Measurements from ENCODE around the gene RBFOX2.
A peak's percentile ranks its signal among the peaks of the same experiment; 100 is the strongest.

Gene RBFOX2

DNA sequence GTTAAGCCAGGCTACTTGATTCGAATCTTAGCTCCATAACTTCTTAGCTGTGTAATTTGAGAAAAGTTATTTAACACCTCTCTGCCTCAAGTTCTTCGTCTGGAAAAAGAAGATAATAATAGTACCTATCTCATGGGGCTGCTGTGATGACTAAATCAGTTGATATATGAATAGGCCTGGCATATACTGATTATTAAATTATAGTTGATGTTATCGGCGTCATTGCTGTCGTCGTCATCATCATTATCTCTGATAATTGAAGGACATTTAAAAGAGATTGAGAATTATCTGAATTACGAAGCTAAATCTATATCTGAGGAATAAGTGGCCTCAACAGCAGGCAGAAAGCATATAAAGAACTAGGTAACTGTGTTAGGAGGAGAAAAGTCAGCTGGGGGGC is 165.9 kb downstream of the RBFOX2 start:
- DNase-seq (ENCODE audit: low read depth) = no peak

DNA sequence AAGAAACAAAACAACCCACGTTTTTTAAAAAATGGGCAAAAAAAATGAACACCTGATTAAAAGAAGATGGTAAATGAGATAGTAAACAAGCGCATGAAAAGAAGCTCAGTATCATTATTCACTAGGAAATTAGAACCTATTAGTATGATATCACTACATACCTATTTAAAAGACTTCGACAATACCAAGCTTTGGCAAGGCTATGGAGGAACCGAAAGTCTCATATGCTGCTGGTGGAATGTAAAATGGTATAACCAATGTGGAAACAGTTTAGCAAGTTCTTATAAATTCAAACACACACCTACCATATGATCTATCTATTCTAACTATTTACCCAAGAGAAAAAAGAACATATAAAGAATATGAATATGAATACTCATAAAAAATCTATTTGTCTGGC is 167.2 kb downstream of the RBFOX2 start:
- DNase-seq (ENCODE audit: low read depth) = no peak

DNA sequence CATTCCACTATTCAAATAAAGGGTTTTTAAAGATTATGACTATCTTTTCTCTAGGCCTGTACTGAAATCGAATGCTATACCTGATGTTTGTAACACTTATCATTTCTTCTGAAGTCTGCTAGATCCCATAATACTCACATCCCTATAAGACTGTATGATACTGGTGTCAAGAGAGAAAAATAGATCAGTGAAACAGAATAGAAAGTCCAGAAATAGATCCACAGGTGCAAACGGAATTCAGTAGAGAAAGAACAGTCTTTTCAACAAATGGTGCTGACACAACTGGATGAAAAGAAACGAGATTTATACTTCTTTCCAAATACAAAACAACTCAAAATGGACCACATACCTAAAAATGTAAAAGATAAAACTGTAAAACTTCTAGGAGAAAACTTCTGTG is 167.8 kb downstream of the RBFOX2 start:
- DNase-seq (ENCODE audit: low read depth) = no peak

DNA sequence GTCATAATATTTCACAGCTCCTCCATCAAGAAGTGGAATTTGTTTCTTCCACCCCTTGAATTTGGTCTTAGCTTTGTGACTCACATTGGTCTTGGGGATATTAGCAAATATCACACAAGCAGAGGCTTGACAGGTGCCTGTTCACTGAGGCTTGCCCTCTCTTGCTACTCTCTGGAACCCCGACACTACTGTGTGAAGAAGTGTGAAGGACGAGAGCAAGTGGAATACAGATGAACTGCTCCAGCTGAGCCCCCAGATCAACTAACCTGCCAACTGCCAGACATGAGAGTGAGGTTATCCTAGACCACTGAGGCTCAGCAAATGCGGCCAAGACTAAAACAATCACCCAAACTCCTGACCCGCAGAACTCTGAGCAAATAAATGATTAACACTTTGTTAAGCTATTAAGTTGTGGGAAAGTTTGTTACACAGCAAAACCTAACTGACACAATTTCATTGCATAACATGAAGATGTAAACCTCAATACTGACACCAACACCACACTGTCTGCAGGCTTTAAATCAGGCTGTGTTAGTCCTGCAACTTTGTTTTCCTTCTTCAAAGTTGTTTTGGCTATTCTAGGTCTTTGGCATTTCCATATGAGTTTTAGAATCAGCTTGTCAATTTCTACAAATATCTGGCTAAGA is 168.4 kb downstream of the RBFOX2 start:
- no peak for DNase-seq (ENCODE audit: low read depth)

DNA sequence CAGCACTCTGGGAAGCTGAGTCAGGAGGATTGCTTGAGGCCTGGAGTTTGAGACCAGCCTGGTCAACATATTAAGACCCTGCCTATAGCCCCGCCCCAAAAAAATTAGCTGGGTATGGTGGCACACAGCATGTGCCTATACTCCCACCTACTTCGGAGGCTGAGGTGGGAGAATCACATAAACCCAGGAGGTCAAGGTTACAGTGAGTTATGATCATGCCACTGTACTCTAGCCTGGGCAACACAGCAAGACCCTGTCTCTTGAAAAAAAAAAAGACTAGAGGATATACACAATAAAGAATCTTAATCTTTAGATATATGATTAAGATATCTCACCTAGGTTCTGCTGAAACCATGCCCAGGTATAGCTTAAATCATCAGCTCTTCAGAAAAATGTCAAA is 174.3 kb downstream of the RBFOX2 start:
- DNase-seq (ENCODE audit: low read depth) = no peak

DNA sequence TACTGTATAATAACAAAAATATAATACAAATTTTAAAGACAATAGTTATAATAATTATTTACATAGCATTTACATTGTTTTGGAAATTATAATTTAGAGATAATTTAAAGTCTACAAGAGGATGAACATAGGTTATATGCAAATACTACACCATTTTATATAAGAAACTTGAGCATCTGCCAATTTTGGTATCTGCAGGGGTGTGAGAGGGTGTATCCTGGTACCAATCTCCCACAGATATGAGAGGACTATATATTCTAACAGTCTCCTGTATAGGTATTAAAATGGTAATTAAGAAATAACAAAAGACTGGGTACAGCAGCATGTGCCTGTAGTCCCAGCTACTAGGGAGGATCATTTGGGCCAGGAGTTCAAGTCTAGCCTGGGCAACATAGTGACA is 176.5 kb downstream of the RBFOX2 start:
- no peak for DNase-seq (ENCODE audit: low read depth)

DNA sequence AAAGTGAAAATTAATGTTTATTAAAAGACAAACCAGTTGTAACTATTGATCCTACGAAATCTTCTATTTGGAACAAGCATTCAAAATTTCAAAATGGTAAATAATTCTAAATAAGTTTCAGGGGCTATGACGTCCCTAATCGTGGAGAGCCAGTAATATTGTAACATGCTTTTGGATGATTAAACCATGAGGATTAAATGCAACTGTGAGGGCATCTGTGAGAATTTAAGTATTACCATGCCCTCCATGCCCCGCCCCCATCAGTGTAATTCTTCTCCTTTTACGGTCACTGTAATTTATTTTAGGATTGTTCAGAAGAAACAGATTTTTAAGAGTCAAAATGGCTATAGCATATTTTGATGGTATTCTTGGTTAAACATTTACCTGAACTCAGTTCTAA is 177.8 kb downstream of the RBFOX2 start:
- no peak for DNase-seq (ENCODE audit: low read depth)

DNA sequence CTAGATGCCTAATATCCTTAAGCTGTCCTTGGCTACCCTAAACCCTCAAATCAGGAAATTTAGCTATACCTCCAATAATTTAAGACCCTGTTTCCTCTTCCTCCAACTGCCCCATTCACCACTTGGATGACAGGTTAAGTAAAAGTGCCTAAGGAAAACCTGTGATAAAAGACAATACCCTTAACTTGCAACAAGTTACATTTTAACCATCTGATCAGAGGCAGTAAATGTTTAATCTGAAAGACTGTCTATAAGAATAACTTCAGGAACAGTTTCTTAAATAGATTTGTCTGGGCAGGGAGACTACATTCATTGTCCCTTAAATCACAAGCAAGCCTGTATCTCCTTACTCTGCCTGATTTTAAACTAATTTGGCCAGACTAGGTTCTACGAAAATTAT is 181.8 kb downstream of the RBFOX2 start:
- no peak for DNase-seq (ENCODE audit: low read depth)

DNA sequence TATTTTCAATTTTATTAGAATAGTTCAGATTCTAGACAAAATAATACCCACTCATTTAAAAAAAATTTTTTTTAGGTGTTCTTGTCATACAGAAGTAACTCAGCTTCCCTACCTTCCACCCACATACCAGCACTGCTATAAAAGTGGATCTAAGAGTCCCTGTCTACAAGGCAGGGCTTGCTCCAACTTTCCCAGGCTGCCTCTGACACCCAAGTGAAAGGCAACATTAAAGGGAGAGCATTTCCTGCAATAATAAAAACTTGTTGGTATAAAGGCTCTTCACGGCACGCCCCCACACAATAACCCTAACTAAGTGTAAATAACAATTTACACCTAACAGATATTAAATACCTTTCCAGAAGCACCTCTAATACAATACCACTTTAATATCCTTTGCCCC is 183.7 kb downstream of the RBFOX2 start:
- no peak for DNase-seq (ENCODE audit: low read depth)

DNA sequence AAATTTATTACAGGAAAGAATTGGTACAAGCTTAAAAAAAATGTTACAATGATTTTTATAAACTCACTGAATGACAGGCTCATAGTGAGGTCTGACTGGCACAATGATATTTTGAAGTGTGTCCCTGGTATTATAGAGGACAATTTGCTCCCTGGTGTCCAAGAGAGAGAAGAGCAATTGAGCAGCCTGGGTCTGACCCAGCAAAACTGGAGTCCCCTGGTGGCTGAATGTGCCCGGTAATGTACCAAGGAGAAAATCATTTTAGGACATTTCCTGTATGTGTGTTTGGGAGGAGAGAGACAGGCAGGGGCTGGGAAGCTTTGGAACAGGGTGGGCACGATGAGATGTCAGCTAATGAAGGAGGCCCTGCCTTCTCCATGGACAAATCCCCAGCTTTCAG is 185.7 kb downstream of the RBFOX2 start:
- DNase-seq (ENCODE audit: low read depth) = no peak

DNA sequence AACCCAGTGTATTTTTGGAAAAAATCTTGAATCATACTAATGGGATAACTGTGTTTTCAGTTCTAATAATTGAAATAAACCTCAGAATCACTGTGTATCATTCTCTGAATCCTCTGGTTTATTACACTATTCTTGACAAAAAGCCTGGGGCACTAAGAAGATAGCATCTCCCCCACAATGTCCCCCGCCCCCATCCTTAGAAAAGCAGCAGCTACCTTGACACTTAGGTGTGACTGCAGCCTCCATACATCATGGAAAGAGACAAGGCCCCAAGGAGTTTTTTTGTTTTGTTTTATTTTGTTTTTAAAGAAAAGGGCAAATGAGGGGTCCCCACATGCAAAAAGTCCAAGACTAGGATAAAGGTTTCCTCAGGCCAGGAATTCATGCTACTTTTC is 186.1 kb downstream of the RBFOX2 start:
- no peak for DNase-seq (ENCODE audit: low read depth)

DNA sequence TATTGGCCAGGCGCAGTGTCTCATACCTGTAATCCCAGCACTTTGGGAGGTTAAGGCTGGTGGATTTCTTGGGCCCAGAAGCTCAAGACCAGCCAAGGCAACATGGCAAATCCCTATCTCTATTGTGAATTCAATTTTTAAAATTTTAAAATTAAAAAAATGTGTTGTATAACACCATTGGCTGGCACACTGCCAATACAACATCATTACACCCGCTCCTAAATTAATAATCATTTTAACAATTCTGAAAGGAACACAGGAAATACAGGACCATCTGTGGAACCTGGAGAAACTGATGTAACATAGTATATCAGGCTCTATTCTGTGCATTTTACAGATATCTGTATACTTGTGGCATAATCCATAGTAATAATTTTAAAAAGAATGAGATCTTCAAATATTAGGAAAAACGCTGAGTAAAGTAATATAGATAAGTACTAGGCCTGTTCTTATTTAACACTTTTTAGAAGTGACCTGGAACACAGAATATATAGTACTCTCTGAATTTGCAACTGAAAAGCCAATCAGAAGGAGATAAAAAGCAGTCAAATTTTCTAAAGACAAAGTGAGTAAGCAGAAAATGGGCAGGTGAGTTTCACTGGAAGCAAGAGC is 186.6 kb downstream of the RBFOX2 start:
- DNase-seq (ENCODE audit: low read depth) = no peak

DNA sequence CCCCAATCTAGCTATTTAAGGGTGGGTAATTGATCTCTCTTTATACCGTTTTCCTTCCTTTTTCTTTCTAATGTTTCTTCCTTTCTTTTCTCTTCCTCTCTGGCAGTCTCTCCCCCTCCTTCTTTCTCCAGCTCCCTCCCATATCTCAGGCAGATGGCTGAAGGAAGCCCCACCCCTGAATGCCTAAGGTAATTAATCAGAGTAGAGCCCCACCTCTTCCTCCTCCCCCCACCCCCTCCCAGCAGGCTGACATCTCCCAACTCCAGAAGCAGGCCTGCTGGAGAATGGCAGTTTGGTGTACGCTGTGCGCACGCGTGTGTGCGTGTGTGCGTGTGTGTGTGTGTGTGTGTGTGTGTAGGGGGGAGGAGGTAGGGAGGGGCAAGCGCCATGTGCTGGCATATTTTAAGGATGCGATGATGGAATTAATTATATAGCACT is 188.3 kb downstream of the RBFOX2 start:
- peak; percentile 95 for DNase-seq (ENCODE audit: low read depth)

DNA sequence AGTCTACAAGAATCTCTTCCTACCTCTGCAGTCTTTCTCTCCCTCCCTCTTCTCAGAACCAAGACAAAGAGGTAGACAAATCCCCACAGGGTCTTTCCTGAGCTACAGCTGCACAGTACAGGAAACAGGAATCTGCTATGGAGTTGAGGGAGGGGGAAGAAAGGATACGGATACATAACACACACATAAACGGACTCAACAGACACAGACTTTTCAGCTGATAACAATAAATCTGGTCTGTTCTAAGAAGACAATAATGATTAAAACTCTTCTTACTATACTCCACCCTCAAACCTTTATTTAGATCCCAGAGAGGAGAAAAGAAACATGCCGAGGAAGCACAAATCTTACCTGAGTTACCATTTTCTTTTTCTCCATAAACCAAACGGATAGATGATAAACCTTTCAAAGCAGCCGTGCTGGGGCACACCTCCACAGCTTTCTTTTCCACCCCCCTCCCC is 188.8 kb downstream of the RBFOX2 start:
- DNase-seq (ENCODE audit: low read depth) = no peak

DNA sequence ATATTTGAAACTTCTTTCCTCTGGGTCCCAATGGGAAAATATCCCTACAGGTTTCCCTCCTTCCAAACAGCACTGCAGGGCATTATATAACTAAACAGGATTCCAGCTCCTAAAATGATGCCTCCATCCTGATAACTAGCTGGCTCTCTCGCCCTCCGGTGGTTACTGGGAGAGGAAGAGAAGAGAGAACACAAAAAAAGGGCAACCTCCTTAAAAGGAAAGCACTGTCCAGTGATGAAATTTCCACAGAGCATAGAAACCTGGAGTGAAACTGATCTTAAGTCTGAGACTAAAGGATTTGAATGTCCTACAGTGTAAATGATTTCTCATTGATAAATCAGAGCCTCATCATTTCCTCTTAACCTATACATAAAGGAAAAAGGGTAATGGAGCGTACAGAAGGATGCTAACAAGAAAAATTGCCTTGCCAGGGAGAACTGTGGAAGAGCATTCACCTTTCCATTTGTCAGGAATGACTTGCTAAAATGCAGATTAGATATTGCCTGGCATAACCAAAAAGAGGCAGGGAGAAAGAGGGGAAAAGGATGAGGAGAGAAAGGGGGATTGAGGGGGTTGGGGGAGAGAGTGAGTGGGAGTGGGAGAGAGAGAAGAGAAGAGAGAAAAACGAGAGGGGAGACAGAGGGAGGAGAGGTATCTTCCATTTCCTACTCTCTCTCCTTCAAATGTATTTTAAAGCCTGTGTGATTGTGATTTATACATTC is 189.6 kb downstream of the RBFOX2 start:
- DNase-seq (ENCODE audit: low read depth) = peak; percentile 77

DNA sequence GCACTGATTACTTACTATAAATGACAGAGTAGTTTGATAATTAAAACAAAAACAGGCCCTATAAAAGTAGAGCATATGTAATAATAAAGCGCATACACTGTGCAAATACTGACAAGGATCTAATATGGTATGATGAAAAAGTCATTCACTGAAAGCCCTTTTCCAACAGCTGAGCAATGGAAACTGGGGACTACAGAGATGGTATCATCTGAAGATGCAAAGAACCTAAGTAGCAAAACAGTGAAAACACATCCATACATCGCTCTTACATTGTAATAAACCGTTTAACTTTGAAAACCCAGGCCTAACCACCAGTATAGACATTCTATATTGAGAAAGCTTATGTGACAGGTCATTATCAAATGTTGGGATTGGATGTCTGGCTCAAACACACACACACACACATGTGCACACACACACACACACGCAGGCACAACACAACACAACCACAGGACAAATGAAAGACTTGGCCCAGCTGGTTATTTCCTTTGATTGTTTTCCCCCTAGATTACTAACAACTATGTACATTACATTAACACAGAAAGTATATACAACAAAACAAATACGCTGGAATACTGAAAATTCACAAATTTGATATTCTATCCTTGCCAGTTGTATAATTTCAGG is 191.4 kb downstream of the RBFOX2 start:
- no peak for DNase-seq (ENCODE audit: low read depth)

DNA sequence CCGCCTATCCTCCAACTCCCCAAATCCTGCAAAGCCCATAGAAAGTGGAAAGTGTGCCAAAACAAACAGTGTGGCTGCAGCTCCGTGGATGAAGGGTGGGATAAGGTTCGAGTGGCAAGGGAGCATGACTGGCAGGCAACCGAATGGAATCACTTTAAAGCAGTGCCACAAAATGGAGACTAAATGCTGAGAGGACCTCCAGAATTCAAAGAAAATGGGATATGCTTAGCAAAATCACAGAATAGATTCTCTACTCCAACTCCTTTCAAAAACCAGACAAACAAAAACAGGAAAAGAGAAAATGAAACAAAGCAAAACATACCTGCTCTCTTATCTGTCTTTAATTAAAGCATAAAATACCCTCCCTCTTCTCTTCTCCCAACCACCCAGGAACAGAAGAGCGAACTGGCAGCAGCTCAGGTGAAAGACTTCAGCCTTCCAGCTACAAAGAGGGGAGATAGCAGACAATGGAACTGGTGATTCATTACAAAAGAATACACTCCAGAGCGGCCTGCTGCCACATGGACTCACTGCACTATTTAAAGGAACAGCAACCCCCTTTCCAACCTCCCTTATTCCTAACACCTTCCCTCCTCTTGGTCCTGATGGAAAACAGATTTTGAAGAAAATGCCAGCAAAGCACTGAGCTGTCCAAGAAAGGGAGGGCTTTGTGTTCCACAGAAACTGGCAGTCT is 192.5 kb downstream of the RBFOX2 start:
- peak; percentile 73 for DNase-seq (ENCODE audit: low read depth)

DNA sequence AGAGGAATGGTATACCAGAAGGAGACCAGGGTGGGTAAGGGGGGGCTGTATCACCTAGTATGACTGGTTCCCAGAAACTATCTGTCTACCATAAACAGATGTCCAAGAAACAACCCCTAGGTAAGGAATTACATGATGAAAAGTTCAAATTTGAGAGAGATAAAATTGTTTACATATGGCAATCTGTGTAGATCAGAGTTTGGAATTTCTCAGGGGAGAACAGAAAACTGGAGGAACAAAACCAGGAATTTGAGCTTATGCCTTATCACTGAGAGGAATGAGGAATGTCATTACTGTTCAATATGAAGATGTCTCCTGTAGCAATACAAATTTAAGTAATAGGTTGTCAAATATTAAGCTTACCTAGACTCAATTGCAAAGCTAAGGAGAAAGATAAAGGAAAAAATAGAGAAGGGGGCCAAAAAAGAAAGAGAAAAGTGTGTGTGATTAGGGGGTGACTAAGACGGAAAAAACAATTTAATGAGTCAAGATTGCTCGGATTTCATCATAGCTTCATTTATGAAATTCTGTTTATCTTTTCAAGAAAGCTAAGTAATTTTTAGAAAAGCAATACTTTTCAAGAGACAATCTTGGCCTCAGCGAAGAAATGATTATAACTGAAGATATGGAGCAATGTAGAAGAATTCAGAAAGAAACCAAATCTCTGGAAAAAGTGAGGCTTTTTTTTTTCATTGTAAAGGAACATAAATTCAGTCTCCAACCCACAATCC is 193.2 kb downstream of the RBFOX2 start:
- DNase-seq (ENCODE audit: low read depth) = no peak

DNA sequence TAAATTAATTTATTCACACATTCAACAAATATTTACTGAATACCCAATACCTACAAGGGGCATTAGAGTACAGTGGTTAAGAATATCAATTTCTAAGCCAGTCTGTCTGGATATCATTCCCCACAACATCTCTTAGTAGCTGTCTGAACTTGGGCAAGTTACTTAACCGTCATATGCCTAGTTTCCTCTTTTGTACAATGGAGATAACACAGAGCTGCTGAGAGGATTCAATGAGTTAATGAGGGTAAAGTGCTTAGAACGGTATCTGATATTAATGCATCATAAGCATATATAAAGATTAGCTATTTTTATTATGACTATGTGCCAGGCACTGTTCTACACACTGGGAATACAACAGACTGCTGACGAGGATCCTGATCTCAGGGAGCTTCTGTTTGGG is 194.6 kb downstream of the RBFOX2 start:
- no peak for DNase-seq (ENCODE audit: low read depth)

DNA sequence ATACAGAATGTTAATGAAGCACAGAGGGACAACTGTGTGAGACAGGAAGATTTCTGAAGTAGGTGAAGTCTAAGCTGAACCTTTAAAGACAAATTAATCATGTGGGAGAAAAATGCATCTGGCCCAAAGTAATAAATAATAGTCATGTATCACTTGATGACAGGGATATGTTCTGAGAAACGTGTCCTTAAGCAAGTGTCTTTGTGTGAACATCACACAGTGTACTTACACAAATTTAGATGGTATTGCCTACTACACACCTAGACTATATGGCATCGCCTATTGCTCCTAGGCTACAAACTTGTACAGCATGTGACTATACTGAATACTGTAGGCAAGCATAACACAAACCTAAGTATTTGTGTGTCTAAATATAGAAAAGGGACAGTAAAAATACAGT is 198.3 kb downstream of the RBFOX2 start:
- no peak for DNase-seq (ENCODE audit: low read depth)

DNA sequence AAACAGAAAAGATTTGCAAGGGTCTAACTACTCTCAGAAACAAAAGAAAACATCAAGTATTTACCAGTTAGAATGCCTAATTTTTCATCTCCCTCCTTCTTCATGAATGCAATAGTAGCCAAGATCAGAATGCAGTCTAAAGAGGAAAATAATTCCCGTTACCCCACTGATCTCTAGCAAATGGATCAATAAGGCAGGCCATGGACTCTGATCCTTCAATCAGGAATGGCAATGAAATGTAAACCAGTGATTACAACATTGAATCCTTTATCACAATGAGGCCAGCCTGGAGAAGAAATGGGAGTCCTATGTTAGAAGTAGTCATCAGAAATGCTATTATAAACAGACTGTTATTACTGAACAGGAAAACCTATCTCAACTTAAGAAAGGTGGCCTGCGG is 204.4 kb downstream of the RBFOX2 start:
- no peak for DNase-seq (ENCODE audit: low read depth)

DNA sequence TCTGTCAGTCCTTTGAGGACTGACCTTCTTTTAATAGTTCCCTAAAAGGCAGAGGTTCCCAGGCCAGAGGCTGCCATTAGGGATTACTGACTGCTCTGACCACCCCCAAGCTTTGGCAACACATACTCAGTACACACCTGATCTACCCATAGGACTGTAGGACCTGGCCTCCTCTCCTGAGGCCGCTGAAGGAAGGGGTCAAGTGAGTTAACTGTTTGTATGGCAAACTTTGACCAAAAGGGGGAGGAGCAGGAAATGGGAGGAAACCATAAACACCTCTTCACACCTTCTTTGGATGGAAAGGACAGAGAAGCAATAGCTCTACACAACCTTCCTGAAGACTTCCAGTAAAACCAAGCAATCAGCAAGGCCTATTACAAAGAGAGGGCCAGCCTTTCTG is 207.0 kb downstream of the RBFOX2 start:
- DNase-seq (ENCODE audit: low read depth) = no peak

Measured in stromal cell of bone marrow (primary cell).